GM12801 (cell line): ENCODE data around the gene STN1.

Source experiments
- TF ChIP-seq, protein P1 (sequence below): IDR thresholded peaks from one replicate; pipeline ENCODE4 v1.5.1; 2011; ENCODE audit warnings: control low read depth; ENCODE audit not compliant: insufficient read length; ENCODE audit errors: extremely low read depth

The STN1 gene

DNA sequence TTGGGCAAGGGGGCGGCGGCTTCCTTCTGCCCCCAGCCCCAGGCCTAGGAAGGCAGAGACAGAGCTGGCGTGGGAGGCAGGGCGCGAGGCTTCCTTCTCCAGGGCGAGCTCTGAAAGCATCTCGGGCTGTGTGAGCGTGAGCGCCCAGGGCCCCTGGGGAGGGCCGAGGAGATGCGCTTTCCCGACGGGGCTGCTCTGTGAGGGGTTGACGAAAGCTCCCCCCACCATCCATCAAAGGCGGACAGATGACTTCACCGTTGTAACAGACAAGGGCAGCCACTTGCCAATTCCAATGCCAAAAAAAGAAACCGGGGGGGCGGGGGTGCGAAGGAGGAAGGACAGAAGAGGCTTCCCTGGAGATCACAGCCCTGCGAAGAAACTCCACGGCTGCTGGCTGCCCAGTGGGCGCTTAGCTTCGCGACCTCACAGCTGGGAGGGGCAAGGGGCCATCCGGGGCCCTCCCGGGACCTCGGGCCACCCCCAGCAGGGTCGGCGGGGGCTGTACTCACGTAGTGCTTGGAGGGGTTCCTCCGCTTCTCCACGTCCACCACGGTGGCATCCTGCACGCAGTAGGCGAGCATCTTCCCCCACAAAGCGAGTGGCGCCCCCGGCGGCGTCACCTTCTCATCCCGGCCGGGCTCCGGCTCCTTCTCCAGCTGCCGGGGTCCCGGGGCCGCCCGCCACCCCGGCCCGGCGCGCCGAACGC lies 63.1 kb downstream of the STN1 start:
- TF ChIP-seq, protein P1, sequence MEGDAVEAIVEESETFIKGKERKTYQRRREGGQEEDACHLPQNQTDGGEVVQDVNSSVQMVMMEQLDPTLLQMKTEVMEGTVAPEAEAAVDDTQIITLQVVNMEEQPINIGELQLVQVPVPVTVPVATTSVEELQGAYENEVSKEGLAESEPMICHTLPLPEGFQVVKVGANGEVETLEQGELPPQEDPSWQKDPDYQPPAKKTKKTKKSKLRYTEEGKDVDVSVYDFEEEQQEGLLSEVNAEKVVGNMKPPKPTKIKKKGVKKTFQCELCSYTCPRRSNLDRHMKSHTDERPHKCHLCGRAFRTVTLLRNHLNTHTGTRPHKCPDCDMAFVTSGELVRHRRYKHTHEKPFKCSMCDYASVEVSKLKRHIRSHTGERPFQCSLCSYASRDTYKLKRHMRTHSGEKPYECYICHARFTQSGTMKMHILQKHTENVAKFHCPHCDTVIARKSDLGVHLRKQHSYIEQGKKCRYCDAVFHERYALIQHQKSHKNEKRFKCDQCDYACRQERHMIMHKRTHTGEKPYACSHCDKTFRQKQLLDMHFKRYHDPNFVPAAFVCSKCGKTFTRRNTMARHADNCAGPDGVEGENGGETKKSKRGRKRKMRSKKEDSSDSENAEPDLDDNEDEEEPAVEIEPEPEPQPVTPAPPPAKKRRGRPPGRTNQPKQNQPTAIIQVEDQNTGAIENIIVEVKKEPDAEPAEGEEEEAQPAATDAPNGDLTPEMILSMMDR, result no peak

DNA sequence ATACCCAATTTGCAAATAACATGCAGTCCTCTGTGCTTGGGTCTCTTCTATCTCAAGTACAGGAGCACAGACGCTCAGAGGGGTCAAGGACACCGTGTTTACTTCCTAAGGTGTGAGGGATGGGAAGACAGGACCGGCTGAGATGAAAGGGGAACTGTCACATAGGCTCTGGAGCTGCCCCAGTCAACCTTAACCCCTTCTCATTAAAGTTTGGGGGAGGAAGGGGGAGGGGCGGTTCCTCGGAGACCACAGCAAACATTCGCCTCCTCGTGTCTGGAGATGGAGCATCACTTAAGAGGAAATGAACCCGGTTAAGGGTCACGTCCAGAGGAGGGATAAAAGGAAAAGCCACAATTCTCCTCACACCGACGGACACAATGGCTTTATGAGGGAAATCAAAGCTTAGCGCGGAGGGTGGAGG lies 63.7 kb downstream of the STN1 start:
- TF ChIP-seq, protein P1, result no peak

DNA sequence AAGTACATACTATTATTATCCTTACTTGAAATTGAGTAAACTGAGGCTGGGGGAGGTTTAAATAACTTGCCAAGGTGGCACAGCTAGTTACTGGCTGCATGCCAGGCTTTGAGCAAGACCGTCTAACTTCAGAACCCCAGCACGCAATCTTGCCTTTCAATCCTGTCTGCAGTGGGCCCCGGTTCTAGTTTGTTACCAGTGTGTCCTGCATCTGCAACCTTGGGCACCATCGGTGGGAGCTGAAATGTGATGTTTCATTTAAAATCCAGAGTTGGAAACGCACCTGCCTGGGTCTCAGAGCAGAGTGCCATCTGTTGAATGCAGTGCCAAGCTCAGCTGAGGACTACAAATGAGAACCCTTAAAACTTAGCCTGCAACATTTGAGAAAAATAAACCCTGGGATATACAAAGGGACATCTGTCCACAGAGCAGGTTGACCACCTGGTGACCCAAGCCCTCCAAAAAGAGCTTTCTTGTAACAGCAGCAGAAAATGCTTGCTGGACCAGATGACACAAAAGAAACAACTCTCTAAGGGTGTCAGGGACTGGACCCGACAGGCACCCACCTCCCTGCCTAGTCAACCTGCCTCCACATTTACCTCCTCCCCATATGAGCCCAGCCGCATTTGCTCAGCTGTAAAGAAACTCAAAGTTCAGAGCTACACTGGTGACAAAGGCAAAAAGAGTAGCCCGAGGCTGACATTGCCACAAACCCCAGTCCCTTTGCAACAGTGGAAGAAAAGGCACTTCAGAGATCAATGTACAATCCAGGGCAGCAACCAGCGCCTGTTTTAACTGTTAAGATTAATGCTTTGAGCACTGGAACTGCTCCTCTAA lies 64.3 kb downstream of the STN1 start:
- TF ChIP-seq, protein P1, result no peak

DNA sequence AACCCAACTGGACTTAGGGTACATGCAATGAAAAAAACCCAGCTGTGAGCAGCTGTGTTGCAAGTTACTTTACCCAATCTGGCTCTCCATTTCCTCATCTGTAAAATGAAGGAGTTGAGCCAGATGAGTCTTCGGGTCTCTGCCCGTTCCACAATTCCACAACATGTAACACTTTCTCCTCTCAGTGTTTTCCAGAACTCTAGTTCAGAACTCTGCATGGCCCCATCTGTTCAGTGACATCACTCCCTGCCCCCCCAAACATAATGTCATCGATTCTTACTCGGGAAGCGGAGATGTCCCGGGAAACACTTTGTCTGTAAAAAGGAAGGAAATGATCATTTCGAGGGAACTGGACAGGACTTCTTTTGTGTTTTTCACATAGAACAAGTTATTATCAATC lies 65.1 kb downstream of the STN1 start:
- TF ChIP-seq, protein P1, result no peak

DNA sequence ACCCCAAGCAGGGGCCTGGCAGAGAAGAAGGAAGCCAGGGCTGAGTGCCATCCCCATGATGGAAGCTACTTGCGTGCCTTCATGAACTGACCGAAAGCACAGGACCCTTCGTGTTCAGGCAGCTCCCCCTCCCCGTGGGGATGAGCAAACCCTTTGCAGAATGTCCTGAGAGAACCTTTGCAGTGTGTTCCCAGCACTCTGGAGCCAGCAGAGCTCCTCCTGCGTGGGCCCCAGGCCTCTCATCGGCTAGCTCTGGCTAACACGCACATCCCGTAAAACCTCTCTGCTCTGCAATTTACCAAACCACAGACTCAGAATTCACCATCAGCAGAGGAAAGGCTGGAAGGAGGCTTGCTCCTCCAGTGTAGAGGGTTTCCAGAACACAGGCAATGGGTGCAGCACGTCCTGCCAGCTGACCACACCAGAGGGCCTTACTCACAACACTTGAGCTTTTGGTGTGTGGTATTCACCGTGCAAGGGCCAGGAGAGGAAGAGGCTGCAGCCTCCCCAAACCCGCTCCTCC lies 65.7 kb downstream of the STN1 start:
- TF ChIP-seq, protein P1, result no peak

DNA sequence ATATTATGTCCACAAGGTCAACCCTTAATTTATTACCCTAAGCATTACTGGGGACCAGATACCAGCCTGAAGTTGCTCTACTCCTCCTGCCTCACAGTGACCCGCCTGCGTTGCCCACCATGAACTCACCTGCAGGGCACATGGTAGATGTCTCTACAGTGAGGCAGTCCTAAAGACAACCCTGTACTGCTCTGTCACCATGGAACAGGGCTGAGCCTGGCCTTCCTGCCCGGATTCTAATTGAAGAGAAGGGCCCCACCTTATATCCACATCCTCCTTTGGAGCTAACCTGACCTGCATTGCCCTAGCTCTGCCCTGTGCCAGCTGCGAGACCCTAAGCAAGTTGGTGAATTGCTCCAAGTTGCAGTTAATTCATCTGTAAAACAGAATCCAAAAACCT lies 66.7 kb downstream of the STN1 start:
- TF ChIP-seq, protein P1, result no peak

DNA sequence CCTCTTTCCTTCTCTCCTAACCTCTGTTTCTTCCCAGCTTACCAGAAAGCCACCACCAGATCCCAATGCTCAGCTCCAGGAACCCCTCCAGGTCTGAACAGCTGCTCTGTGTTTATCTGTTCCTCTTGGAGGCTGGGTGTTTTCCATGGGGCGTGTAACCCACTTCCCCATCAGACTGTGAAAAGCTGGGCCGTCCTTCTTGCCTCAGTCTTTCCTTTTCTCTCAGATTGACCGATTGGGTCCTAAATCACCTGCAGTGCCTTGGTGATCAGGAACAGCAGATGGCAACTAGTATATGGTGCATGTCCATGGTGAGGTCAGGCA lies 67.5 kb downstream of the STN1 start:
- TF ChIP-seq, protein P1, result no peak
